Activated CD4-positive, alpha-beta T cell treated with anti-CD3 and anti-CD28 coated beads, Interleukin-2, Interleukin-6, amounts not matched to agents 100 ng/mL and 50 ng/mL, durations not matched to agents 16 hours and 8 hours (primary cell): ENCODE data around the gene CFAP68.
A peak's percentile ranks its signal among the peaks of the same experiment; 100 is the strongest.
"Not testable (repeated sequence)": the region's sequence is repeated elsewhere in the genome, so short reads cannot be mapped to it uniquely, and the experiment has no call there.

Source experiments
- DNase-seq: peaks from one replicate; pipeline ENCODE4 v3.0.0-alpha.2; 2020

CFAP68 gene

DNA sequence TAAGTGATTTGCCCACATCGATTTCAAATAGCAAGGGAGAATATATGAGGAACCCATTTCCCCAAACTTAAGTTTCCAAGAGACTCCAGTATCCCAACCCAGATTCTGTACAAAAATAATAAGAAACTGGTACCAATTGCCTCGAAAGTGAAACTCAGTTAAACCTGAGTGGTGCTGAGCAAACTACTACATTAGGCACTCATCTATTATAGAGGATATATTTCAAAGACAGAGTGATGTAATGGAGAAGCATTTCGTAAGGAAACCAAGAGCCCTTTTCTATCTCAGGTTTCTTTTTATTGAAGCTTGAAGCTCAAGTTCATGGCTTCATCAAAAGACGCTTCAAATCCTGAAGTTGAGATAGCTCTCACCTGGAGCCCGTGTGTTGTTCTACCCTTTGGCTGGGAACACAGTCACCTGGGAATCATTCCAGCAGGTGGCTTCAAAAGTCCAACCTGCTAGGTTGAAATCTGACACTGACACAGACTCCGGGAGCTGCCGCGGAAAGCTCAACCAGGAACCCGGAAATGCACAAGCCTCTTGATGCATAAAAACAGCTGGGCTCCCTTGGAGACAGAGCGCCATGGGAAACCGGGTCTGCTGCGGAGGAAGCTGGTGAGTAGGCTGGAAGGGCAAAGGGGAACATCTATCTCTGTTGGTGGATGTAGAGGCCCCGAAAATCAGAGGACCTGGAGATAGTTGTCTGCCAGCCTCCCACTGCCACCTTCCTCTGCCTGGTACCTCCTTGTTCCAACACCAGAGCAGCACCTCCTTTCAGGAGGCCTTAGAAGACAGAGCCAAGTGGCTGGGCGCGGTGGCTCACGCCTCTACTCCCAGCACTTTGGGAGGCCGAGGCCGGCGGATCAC is 39.3 kb downstream of the CFAP68 start, which contains the start of gene C11orf52:
Gene C11orf52 (plus strand): TSS at position 524 of the 867 bp plus-strand sequence. CDS start 60 bp downstream, at position 584.
- no peak for DNase-seq

DNA sequence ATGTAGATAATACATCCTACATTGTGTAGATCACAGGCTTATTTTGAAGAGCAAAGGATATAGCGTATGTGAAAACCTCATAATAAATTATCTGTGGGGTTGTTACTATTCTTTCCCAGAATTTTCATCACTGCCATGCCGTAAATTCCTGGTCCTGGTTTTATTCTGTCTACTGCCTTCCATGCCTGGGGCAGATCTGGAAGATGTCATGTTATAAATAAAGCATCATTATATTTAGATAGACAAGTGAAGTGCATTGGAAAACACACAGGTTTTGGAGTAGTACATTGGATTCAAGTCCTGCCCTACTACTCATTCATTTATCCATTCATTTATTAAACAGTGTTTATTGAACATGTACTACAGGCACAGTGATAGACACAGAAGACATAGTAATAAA is 41.6 kb downstream of the CFAP68 start:
- no peak for DNase-seq

DNA sequence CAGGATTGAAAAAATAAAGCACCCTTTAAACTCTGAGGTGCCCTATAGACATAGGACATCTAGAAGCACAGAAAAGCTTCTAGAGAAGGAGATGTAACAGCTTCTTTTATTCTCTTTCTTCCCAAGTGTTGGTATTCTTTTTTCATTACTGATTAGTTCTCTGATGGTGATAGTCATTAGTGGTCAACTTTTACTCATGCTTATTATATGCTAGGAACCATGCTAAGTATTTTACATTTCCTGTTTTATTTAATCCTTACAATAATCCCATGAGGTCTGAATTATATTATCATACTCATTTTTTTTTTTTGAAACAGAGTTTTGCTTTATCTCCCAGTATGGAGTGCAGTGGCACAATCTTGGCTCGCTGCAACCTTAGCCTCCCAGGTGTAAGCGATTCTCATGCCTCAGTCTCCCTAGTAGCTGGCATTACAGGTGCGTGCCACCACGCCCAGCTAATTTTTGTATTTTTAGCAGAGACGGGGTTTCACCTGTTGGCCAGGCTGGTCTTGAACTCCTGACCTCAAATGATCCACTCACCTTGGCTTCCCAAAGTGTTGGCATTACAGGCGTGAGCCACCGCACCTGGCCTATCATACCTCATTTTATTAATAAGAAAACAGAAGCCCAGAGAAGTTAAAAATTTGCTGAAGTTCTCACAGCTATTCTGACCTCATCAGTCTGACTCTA is 42.3 kb downstream of the CFAP68 start:
- DNase-seq, result no peak

DNA sequence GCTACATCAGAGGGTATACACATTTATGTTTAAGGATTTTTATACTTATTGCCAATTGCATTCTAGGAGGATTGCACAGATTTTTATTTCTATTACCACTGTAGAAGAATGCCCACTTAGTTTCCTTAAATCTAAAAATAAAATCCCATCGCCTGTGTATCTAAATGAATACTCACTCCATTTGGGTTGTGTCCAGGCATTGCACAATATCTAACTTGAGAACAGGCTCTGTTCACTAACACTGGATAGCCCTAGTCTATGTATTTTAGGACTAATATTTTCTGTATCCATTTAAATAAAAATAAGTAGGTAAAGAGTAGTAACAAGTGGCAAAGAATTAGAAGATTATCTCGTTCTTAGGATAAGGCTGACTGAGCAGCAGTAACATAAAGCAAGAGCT is 43.5 kb downstream of the CFAP68 start:
- no peak for DNase-seq

DNA sequence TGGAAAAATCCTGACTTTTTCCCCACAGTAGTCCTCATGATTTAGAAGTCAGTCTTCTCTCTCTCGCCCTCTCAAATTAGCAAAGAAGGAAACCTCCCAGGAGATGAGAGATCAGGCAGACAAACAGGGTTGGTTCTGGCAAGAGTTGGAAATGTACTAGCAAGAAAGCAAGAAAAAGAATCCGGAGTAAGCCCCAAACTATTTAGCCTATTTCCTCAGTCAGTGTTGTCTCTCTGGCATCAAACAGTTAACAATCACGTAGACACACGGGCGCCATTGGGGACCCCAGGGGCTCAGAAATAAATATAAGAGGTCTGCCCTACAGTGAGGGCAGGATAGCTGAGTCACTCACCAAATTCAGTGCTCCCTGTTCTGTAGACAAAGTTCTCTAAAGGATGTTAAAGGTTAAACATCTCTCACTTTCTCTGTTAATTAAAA is 44.0 kb downstream of the CFAP68 start:
- DNase-seq, result no peak

DNA sequence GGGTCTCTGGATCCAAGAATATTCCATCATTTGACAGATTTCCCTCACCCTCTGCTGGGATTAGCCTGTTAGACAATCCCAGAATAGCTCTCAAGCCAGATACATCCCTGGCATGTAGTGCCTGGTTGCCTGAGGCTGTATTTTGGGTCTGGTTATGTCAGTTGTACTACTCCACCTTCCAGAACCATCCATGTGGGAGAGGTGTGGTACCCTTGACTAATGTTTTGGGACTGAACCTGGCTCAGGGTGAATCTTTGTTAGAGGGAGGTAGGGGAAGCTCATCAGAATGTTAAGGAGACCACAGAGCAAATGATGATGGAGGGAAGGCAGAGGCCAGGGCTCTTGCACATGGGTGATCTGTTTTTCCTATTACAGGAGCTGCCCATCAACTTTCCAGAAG is 44.6 kb downstream of the CFAP68 start:
- DNase-seq, result no peak

DNA sequence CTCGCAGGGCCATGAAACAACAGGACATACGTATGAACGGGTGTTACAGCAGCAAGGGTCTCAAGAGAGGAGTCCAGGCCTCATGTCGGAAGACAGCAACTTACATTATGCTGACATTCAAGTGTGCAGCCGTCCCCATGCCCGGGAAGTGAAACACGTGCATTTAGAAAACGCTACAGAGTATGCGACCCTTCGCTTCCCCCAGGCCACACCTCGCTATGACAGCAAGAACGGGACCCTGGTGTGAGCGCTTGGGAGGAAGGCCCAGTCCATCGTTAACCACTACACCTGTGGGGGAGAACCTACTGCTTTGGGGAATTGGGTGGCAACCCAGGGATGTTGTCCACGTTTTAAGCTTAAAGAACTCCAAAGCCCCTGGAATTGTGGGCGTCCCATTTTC is 46.6 kb downstream of the CFAP68 start:
- no peak for DNase-seq

DNA sequence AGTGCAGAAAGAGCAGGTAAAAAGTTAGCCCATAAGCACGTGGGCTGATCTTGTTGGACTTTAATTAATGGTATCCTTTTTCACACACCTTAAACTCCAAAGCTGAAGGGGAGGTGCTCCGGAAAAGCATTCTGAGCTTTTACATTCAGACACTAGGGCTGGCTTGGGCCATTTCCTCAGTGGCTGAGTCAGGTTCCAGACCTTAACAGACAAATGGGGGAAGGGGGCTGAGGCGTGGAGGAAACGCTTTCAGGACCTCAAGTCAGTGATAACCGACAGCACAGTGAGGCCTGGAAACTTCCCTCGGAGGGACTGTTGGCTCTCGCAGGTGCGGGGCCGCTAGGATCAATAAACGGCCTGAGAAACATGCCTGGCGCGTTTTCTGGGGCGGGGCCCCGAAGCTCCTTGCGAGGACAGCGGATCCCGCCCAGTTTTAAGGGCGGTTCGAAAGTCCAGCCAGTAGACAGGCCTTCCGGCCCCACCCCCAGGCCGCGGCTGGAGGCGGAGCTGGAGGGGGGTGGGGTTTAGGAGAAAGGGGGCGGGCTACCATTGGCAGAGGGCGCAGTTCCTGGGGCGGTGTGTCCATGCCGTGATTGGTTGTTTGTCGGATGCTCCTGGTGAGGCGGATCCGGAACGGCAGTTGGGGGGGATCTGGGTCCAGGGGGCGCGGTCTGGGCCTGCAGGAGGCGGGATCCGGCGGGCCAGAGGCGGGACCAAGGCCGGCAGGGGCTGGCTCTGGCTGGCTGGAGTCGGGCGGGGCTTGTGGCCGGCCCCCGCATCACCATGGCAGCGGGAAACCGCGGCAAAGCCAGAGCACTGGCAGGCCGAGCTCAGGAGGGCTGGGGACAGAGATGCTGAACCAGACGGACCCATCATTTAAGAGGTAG is 47.4 kb downstream of the CFAP68 start:
- DNase-seq, result peak; percentile 97

DNA sequence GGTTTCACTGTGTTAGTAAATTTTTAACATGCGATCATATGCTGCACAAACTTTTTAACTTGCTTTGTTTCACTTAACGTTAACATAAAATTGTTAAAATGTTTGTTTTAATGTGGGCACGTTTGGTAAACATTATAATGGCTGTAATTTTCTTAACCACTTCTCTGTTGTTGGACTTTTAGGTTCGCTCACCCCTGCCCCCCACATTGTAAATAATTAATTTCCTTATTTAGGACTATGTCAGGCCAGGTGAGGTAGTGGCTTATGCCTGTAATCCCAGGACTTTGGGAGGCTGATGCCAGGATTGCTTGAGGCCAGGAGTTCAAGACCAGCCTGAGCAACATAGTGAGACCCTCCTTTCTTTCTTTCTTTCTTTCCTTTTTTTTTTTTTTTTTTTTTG is 51.1 kb downstream of the CFAP68 start:
- no peak for DNase-seq

DNA sequence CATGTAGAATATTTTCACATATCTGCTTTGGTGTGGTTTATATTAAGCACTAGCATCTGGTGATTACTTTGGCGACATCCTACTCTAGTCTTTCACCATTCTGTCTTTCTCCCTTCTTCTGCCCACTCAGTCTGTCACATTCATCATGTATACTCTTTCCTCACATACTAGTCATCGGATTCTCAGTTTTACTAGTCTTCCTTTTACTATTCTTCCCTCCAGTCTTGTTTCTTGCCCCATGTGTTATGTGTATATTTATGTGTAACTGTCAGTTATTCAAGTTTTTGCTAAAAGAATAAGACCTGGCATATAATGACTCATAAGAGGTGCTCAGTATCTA is 53.2 kb downstream of the CFAP68 start:
- DNase-seq, result peak; percentile 72

DNA sequence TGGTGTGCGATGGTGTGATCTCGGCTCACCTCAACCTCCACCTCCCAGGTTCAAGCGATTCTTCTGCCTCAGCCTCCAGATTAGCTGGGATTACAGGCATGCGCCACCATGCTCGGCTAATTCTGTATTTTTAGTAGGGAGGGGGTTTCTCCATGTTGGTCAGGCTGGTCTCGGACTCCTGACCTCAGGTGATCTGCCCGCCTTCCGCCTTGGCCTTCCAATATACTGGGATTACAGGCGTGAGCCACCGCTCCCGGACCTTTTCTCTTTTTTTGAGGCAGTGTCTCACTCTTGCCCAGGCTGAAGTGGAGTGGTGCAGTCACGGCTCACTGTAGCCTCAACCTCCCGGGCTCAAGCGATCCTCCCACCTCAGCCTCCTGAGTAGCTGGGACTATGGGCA is 53.8 kb downstream of the CFAP68 start:
- DNase-seq, result not testable (repeated sequence)

DNA sequence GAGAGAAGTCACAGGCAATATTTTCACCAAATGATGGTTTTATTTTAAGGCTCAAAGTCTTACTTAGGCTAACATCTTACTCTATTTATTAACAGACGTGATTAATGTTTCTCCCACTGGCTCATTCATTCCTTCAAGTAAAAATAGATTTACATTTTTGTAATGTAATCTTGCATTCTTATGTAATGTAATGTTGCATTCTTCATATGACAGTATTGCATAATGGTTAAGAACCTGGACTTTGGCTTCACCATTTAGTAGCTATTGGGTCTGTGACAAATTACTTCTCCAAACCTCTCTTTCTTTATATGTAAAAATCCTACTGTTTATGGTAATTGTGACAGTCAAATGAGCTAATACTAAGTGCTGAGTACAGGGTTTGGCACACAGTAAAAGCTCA is 54.5 kb downstream of the CFAP68 start:
- no peak for DNase-seq

DNA sequence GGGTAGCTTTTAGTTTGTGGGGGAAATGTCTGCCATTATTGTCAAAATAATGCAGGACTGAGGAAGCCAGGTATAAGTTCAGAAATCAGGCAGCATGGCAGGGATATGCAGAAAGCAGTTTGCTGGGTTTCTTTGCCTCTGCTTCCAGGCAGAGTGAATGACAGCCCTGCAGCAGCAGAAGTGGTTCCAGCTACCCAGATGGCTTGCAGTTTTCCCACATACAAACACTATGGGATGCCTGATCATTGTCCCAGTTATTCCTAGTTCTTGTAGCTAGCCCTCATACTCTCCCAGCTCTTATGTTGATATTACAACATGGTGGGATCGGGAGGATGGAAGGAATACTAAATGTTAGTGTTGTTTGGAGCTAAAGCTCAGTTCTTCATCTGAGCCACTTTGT is 55.0 kb downstream of the CFAP68 start:
- no peak for DNase-seq
